ENCODE results near the gene TTC1.

DNA sequence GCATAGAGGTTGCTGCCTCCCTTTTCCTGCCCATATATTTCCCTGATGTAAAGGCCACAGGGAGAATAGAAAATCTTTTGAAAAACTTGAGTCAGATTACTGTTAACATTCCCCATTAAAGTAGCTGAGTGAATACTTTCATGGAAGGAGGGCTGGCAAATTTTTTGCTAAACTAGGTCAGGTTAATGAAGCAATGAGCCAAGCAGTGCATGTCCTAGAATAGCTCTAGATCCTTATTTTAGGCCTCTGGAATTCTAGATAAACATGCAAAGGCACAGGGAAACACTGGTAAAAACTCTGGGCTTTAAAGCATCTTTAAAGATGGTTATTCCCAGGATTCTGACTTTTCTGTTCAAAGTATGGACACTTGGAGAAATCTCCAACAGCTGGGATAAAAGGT lies 27.9 kb downstream of the TTC1 start:
- TF ChIP-seq, protein P1, sequence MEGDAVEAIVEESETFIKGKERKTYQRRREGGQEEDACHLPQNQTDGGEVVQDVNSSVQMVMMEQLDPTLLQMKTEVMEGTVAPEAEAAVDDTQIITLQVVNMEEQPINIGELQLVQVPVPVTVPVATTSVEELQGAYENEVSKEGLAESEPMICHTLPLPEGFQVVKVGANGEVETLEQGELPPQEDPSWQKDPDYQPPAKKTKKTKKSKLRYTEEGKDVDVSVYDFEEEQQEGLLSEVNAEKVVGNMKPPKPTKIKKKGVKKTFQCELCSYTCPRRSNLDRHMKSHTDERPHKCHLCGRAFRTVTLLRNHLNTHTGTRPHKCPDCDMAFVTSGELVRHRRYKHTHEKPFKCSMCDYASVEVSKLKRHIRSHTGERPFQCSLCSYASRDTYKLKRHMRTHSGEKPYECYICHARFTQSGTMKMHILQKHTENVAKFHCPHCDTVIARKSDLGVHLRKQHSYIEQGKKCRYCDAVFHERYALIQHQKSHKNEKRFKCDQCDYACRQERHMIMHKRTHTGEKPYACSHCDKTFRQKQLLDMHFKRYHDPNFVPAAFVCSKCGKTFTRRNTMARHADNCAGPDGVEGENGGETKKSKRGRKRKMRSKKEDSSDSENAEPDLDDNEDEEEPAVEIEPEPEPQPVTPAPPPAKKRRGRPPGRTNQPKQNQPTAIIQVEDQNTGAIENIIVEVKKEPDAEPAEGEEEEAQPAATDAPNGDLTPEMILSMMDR (conservative IDR thresholded peaks at IDR 0.05; ENCODE audit: low read length) = no peak
- no peak for TF ChIP-seq EZH2phosphoT487 (IDR thresholded peaks at IDR 0.05; ENCODE audit: borderline replicate concordance, low read depth, low read length)

Measured in OCI-LY7 (cell line).